Activated CD8-positive, alpha-beta memory T cell treated with anti-CD3 and anti-CD28 coated beads for 4 hours (primary cell): ENCODE measurements around the gene EEF1A2.
A peak's percentile ranks its signal among the peaks of the same experiment; 100 is the strongest.

ENCODE experiments used
- DNase-seq, 2 donors: peaks; one replicate each; pipeline ENCODE4 v3.0.0-alpha.2; 2020; ENCODE audit warnings: low read depth in 2 of 2

Gene EEF1A2

GRCh38 chr20:63536997-63537524 lies 38.2 kb upstream of the EEF1A2 start, which contains the start of gene PTK6:
Gene PTK6, minus strand, starts transcription at chr20:63537376. Its CDS starts 62 bp downstream, at chr20:63537314.
- no peak for DNase-seq

- DNase-seq = no peak
Observed at GRCh38 chr20:63536241-63536977, 37.5 kb upstream of the EEF1A2 start.

GRCh38 chr20:63534831-63535651 lies 36.2 kb upstream of the EEF1A2 start:
- no peak for DNase-seq

GRCh38 chr20:63534427-63534830 lies 35.5 kb upstream of the EEF1A2 start:
- no peak for DNase-seq

- no peak for DNase-seq
Observed at GRCh38 chr20:63533871-63534393, 35.0 kb upstream of the EEF1A2 start.

- DNase-seq = no peak
Observed at GRCh38 chr20:63533388-63533787, 34.5 kb upstream of the EEF1A2 start.

- DNase-seq = no peak
Observed at GRCh38 chr20:63532449-63532971, 33.6 kb upstream of the EEF1A2 start.

GRCh38 chr20:63531686-63532448 lies 33.0 kb upstream of the EEF1A2 start:
- DNase-seq = no peak

GRCh38 chr20:63530788-63531160 lies 31.9 kb upstream of the EEF1A2 start:
- DNase-seq = no peak

- DNase-seq = no peak
Observed at GRCh38 chr20:63529861-63530787, 31.2 kb upstream of the EEF1A2 start.

- DNase-seq = no peak
Observed at GRCh38 chr20:63529180-63529860, 30.4 kb upstream of the EEF1A2 start.

- no peak for DNase-seq
Observed at GRCh38 chr20:63527184-63527583, 28.3 kb upstream of the EEF1A2 start.

- no peak for DNase-seq
Observed at GRCh38 chr20:63525971-63526370, 27.1 kb upstream of the EEF1A2 start.

GRCh38 chr20:63525185-63525584 lies 26.3 kb upstream of the EEF1A2 start:
- DNase-seq = no peak

- no peak for DNase-seq
Observed at GRCh38 chr20:63522981-63523611, 24.2 kb upstream of the EEF1A2 start.

- no peak for DNase-seq
Observed at GRCh38 chr20:63522091-63522868, 23.4 kb upstream of the EEF1A2 start.

- no peak for DNase-seq
Observed at GRCh38 chr20:63521602-63522001, 22.7 kb upstream of the EEF1A2 start.

GRCh38 chr20:63520934-63521601 lies 22.2 kb upstream of the EEF1A2 start:
- peak; percentile 33 to 44 for DNase-seq
